Lower leg skin (tissue), 3 donors: ENCODE results near the gene CAPN13.

Experiments
- CTCF ChIP-seq, 3 donors: fragments of 450-650 bp; IDR thresholded peaks; one replicate each; pipeline ENCODE4 v1.5.1; 2016; ENCODE audit warnings: antibody characterized with exemption in 3 of 3, mild to moderate bottlenecking in 3 of 3, moderate library complexity in 2 of 3
- POLR2A ChIP-seq, 2 donors: fragments of 450-650 bp; IDR thresholded peaks; one replicate each; pipeline ENCODE4 v1.6.1; 2016 to 2017; ENCODE audit warnings: antibody characterized with exemption in 2 of 2, mild to moderate bottlenecking in 1 of 2, moderate library complexity in 1 of 2

GRCh38 chr2:30684026-30684425 is 123.2 kb downstream of the CAPN13 start:
- TF ChIP-seq CTCF (IDR thresholded peaks at IDR 0.05): no peak
- no peak for TF ChIP-seq POLR2A (IDR thresholded peaks at IDR 0.05)
